ENCODE measurements around the gene CRYBA2.

Gene CRYBA2

DNA sequence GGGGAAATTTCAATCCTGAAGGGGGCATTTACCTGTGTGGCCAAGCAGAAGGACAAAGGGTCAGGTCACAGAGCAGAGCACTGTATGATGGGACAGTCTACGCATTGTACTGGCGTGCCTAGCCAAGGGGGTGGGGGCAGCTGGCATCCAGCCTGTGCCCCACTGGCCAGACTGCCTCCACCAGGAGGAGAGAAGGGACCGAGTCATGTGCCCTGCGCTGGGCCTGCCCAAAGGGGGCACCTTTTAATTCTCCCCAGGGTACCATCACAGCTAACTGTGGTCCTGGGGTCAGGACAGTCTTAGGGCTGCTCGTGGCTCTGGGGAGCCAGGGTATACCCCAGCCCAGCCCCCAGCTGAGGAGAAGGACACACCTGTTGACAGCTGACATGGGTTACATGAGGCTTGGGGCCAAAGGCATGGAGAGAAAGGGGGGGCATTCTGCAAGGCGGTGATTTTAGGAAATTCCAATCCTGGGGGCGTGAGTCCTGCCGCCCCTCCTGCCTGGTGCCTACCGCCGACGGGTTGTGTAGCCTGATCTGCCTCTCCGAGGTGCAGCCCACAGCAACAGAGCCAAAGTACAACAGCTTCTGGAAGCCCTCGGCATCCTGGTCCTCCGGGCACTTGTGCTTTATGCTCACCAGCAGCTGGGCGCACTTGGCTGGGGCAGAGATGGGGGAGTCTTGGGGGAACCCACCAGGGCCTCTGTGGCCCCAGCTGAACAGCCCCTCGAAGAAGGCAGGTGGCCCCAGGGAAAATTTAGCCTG, 37.1 kb upstream of the CRYBA2 start:
- DNase-seq (ENCODE audit: low read depth): no peak
- H3K9me3 ChIP-seq (ENCODE audit: control insufficient read depth, low read length): no peaks in the 10 kb centered on the region
- H3K4me3 ChIP-seq (ENCODE audit: low read length): no peak overlapping the region
- peaks cover 58% of the 10 kb centered on the region for H3K27me3 ChIP-seq (replicated peaks; ENCODE audit: control insufficient read depth, insufficient read depth, low read length)
- no peaks in the 10 kb centered on the region for H3K36me3 ChIP-seq (ENCODE audit: control insufficient read depth, insufficient read depth, low read length, severe bottlenecking)
- H3K9ac ChIP-seq (ENCODE audit: low read length): no peak overlapping the region
- no peaks in the 10 kb centered on the region for H3K4me1 ChIP-seq (ENCODE audit: control insufficient read depth, insufficient read depth, low read length)

DNA sequence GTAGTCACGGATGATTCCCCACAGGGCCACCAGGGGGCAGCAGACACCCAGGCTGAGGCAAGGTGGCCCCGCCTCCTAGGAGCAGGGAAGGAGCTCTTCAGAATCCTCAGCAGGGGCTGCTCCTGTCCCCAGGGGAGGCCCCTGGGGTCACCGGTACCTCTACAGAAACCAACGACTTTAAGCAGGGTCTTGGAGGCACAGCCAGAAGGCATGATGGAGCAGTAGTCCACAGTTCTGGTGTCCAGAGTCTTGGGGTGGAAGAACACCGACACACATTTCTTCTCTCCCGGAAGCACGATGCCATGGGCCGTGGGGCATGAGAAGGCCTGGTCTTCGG, 36.6 kb upstream of the CRYBA2 start:
- Histone ChIP-seq H3K9me3 (ENCODE audit: control insufficient read depth, low read length) (no peaks in the 10 kb centered on the region), H3K36me3 (ENCODE audit: control insufficient read depth, insufficient read depth, low read length, severe bottlenecking) (no peaks in the 10 kb centered on the region), H3K27me3 (replicated peaks; ENCODE audit: control insufficient read depth, insufficient read depth, low read length) (peaks cover 58% of the 10 kb centered on the region), H3K9ac (ENCODE audit: low read length) (no peak overlapping the region), H3K4me1 (ENCODE audit: control insufficient read depth, insufficient read depth, low read length) (no peaks in the 10 kb centered on the region), H3K4me3 (ENCODE audit: low read length) (no peak overlapping the region)
- peak; percentile 88 for DNase-seq (ENCODE audit: low read depth)

DNA sequence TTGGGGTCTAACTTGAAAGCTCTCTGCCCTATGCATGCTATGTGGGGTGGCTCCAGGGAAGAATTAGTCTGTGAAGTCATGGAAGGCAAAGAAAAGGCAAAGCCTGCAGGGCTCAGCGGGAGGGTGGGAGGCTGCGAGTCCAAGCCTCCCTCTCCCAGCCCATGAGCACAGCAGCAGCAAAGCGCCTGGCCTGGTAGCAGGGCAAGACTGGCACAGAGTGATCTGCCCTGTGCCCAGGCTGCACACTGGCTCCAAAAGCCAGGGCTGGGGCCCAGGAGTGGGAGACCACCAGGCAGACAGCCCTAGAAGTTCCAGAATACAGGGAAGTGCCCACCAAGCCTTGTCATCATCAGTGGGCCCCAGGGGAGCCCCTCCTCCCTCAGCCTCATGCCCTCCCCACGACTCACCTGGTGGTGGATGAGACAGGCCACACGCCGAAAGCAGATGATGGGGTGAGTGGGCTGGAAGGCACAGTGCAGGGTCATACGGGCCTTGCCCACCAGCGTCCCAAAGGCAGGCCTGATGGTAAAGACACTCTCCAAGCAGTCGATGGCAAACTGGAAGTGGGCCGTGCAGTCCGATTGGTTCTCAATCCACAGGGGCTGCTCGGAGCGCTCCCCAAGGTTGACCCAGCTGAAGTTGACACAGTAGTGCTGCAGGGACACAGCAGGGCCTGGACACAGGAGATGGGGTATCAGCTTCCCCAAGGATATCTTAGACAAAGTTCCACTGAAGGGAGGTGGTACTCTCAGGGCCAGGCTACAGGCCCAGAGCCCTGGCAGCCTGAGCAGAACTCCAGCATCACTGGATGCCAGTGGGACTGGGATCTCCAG, 36.0 kb upstream of the CRYBA2 start:
- no peak overlapping the region for H3K9ac ChIP-seq (ENCODE audit: low read length)
- peaks cover 56% of the 10 kb centered on the region for H3K27me3 ChIP-seq (replicated peaks; ENCODE audit: control insufficient read depth, insufficient read depth, low read length)
- DNase-seq (ENCODE audit: low read depth): no peak
- H3K9me3 ChIP-seq (ENCODE audit: control insufficient read depth, low read length): no peaks in the 10 kb centered on the region
- no peaks in the 10 kb centered on the region for H3K36me3 ChIP-seq (ENCODE audit: control insufficient read depth, insufficient read depth, low read length, severe bottlenecking)
- no peak overlapping the region for H3K4me3 ChIP-seq (ENCODE audit: low read length)
- H3K4me1 ChIP-seq (ENCODE audit: control insufficient read depth, insufficient read depth, low read length): no peaks in the 10 kb centered on the region

DNA sequence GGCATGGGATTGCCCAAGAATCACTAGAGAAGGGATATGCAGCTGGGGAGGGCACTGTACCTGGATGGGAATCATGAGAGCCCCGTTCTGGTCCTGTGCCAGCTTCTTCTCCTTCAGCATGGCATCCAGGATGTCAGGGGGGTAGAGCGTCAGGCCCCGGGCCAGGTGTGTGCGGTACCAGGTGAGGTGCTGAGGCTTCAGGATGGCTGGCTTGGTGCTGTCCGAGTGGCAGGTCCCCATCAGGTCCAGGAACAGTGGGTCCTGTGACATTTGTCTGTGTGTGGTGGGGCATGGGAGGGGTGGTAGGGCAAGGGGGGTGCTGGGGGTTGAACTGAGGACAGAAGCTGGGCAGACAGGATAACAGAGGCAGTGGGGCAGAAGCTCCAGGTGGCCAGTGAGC, 34.9 kb upstream of the CRYBA2 start:
- no peak for DNase-seq (ENCODE audit: low read depth)
- H3K27me3 ChIP-seq (replicated peaks; ENCODE audit: control insufficient read depth, insufficient read depth, low read length): peaks cover 58% of the 10 kb centered on the region
- no peaks in the 10 kb centered on the region for H3K4me1 ChIP-seq (ENCODE audit: control insufficient read depth, insufficient read depth, low read length)

DNA sequence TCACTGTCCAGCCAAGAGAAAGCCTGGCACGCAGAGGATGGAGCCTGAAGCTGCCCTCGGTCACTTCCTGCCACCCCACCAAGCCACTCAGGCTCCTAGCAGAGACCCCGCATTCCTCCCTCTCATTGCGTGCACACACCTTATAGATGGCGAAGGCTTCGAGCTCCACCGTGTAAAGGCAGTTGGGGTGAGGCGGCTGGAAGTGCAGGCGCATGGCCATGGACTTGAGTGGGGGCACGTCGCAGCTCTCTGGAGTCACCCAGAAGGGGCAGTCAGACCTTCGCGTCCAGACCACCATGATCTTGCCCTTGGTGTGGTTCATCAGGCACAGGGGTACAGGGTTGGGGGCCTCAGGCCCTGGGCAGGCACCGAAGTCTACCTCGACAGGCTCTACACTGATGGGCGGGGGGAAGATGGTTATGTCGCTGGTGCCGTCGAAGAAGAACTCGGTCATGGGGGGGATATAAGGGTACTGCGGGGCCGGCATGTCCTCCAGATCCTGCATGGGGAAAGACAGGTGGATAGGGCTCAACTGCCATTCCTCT, 34.4 kb upstream of the CRYBA2 start:
- no peaks in the 10 kb centered on the region for H3K4me1 ChIP-seq (ENCODE audit: control insufficient read depth, insufficient read depth, low read length)
- H3K9me3 ChIP-seq (ENCODE audit: control insufficient read depth, low read length): no peaks in the 10 kb centered on the region
- H3K27me3 ChIP-seq (replicated peaks; ENCODE audit: control insufficient read depth, insufficient read depth, low read length): peaks cover 58% of the 10 kb centered on the region
- H3K9ac ChIP-seq (ENCODE audit: low read length): no peak overlapping the region
- DNase-seq (ENCODE audit: low read depth): no peak
- H3K36me3 ChIP-seq (ENCODE audit: control insufficient read depth, insufficient read depth, low read length, severe bottlenecking): no peaks in the 10 kb centered on the region
- no peak overlapping the region for H3K4me3 ChIP-seq (ENCODE audit: low read length)

More for the DNA sequence above, 34.9 kb upstream of the CRYBA2 start:
- no peaks in the 10 kb centered on the region for H3K36me3 ChIP-seq (ENCODE audit: control insufficient read depth, insufficient read depth, low read length, severe bottlenecking)
- H3K4me3 ChIP-seq (ENCODE audit: low read length): no peak overlapping the region
- no peaks in the 10 kb centered on the region for H3K9me3 ChIP-seq (ENCODE audit: control insufficient read depth, low read length)
- no peak overlapping the region for H3K9ac ChIP-seq (ENCODE audit: low read length)

DNA sequence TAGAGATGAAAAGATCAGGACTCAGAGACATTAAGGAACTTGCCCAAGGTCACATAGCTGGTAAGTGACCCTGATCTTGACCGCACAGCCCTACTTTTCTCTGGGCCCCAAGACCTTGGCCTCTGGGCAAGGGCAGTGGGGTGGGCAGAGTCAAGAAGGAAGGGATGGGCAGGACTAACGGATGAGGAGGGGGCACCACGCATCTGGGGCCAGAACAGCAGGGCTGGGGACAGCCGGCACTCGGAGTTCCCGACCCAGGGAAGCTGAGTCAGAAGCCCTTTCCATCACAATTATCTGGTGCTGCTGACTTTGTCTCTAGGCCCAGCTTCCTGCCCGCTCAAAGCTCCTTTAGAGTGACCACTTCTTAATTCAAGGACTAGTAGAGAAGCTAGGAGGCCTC, 33.7 kb upstream of the CRYBA2 start:
- Histone ChIP-seq H3K4me3 (ENCODE audit: low read length) (no peak overlapping the region), H3K36me3 (ENCODE audit: control insufficient read depth, insufficient read depth, low read length, severe bottlenecking) (no peaks in the 10 kb centered on the region), H3K27me3 (replicated peaks; ENCODE audit: control insufficient read depth, insufficient read depth, low read length) (peaks cover 57% of the 10 kb centered on the region), H3K9me3 (ENCODE audit: control insufficient read depth, low read length) (no peaks in the 10 kb centered on the region), H3K9ac (ENCODE audit: low read length) (no peak overlapping the region), H3K4me1 (ENCODE audit: control insufficient read depth, insufficient read depth, low read length) (no peaks in the 10 kb centered on the region)
- DNase-seq (ENCODE audit: low read depth): no peak

DNA sequence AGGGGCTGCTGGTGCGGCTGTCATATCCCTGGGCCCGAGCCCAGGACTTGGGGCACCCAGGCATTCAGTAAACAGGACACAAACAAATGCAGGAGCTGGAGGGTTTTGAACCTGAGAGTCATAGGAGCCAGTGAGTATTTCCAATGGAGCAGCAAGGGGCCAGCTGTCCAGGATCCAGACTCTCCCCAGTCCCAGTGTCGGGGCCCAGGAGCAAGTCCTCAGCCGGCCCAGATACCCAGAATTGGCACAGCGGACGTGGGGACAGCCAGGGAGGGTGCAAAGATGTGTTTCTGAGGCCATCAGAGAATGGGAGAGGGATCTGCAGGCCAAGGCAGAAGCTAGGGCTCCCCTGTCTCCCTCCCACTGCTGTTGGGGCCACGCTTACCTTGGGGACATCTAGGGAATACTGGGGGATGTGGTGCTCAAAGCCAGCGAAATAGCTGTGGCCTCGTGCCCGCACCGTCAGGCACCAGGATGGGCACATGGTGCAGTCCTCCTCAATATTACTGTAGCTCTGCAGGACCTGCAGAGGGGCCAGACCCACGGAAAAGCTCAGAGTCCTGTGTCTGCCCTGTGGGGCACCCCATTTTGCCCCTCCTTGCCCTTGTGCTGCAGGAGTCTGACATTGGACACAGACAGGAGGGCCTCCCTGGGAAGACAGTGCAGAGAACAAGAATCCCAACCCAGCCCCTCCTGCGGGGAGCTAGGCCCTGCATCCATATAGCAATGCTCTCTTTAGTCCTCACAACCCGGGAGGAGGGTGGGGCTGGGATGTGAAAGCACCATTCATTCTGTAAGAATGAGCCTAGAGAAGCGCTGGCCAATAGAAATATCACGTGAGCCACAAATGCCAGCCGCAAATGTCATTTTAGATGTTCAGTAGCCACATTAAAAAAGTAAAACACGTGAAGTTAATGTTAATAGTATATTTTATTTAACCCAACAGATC, 32.7 kb upstream of the CRYBA2 start:
- no peak overlapping the region for H3K4me3 ChIP-seq (ENCODE audit: low read length)
- no peak overlapping the region for H3K9ac ChIP-seq (ENCODE audit: low read length)
- DNase-seq (ENCODE audit: low read depth): peak; percentile 37
- H3K9me3 ChIP-seq (ENCODE audit: control insufficient read depth, low read length): no peaks in the 10 kb centered on the region
- H3K36me3 ChIP-seq (ENCODE audit: control insufficient read depth, insufficient read depth, low read length, severe bottlenecking): no peaks in the 10 kb centered on the region
- peaks cover under 1% of the 10 kb centered on the region for H3K4me1 ChIP-seq (ENCODE audit: control insufficient read depth, insufficient read depth, low read length)
- H3K27me3 ChIP-seq (replicated peaks; ENCODE audit: control insufficient read depth, insufficient read depth, low read length): peaks cover 67% of the 10 kb centered on the region

DNA sequence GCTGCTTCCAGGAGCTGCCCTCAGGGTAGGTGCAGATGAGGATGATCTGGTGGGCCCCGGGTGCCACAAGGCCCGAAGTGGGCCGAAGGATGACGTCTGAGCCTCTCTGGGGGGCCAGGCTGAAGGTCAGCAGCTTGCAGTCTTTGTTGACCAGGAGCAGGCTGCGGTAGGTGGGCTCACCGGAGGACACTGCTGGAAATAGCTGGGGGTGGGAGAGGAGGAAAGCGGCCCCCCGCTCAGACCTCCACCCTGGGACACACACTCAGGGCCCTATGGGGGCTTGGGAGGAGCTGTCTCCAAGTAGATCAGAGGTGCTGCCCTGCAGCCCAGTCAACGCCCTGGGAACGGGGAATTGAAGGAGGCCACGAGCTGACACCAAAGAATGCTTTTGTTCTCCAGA, 30.8 kb upstream of the CRYBA2 start:
- peaks cover 65% of the 10 kb centered on the region for H3K27me3 ChIP-seq (replicated peaks; ENCODE audit: control insufficient read depth, insufficient read depth, low read length)
- H3K9me3 ChIP-seq (ENCODE audit: control insufficient read depth, low read length): no peaks in the 10 kb centered on the region
- no peak for DNase-seq (ENCODE audit: low read depth)
- peaks cover 9% of the 10 kb centered on the region for H3K4me1 ChIP-seq (ENCODE audit: control insufficient read depth, insufficient read depth, low read length)
- no peak overlapping the region for H3K9ac ChIP-seq (ENCODE audit: low read length)
- H3K4me3 ChIP-seq (ENCODE audit: low read length): no peak overlapping the region
- no peaks in the 10 kb centered on the region for H3K36me3 ChIP-seq (ENCODE audit: control insufficient read depth, insufficient read depth, low read length, severe bottlenecking)

DNA sequence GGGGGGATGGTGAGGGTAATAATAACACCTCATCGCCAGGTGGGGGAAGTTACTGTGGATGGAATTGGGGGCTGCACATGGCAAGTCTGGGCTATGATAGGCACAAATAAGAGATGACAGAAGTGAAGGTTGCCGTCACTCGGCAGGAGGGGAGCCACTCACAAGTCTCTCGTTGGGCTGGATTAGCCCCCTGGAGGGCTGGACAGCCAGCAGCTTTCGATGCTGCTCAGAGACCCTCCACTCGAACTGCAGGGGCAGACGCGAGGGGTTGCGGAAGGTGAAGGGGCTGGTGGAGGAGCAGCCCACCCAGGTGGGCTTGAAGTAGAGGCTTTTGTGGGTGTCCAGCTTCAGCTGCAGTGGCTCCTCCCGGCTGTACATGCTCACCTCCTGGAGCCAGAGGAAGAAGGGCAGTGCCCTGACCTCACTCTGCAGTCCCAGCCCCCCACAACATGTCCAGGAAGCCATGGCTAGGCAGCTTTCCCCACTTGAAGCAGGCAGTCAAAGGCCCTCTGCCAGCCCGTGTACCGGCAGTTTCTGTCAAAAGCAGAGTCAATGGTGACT, 29.9 kb upstream of the CRYBA2 start:
- DNase-seq (ENCODE audit: low read depth): no peak
- Histone ChIP-seq H3K27me3 (replicated peaks; ENCODE audit: control insufficient read depth, insufficient read depth, low read length) (peaks cover 68% of the 10 kb centered on the region), H3K4me3 (ENCODE audit: low read length) (no peak overlapping the region), H3K9ac (ENCODE audit: low read length) (no peak overlapping the region), H3K36me3 (ENCODE audit: control insufficient read depth, insufficient read depth, low read length, severe bottlenecking) (no peaks in the 10 kb centered on the region), H3K4me1 (ENCODE audit: control insufficient read depth, insufficient read depth, low read length) (peaks cover 9% of the 10 kb centered on the region), H3K9me3 (ENCODE audit: control insufficient read depth, low read length) (no peaks in the 10 kb centered on the region)

DNA sequence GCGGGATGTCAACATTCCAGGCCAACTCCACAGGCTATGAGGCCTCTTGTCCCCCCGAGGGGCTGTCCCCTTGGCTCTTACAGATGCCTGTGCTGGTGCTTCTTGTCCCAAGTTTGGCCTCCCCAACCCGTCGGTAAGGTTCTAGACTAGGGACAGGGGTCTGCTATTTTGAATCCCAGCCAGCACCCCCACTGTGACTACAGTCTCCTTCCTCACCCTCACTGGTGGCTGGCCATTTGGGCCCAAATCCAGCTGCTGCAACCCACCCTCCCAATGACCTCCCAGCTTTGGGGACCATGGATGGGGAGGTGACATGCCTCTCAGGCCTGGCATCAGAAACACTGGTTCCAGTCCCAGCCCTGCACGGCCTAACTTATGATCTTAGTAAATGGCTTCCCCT, 29.4 kb upstream of the CRYBA2 start:
- no peaks in the 10 kb centered on the region for H3K9me3 ChIP-seq (ENCODE audit: control insufficient read depth, low read length)
- peaks cover 9% of the 10 kb centered on the region for H3K4me1 ChIP-seq (ENCODE audit: control insufficient read depth, insufficient read depth, low read length)
- peaks cover 68% of the 10 kb centered on the region for H3K27me3 ChIP-seq (replicated peaks; ENCODE audit: control insufficient read depth, insufficient read depth, low read length)
- no peak overlapping the region for H3K4me3 ChIP-seq (ENCODE audit: low read length)
- H3K36me3 ChIP-seq (ENCODE audit: control insufficient read depth, insufficient read depth, low read length, severe bottlenecking): no peaks in the 10 kb centered on the region
- no peak overlapping the region for H3K9ac ChIP-seq (ENCODE audit: low read length)
- DNase-seq (ENCODE audit: low read depth): no peak
